Measurements from ENCODE around the gene NUP133. TPM values are rescaled to one million over a fixed set of nuclear protein-coding genes. Genes with fewer than 3 reads are reported as not detected.

Gene NUP133
- total and polyA plus RNA-seq, 4 donors: 12.9 to 57.6 (median 25.3) TPM

- WGBS, 2 donors: 94 to 95% methylated on average over 6 of the region's 6 CpGs
- H3K36me3 ChIP-seq (ENCODE audit: control insufficient read depth in 4 of 4, insufficient read depth in 4 of 4, low read length in 4 of 4): peaks cover 19 to 33% (median 27%) of the 10 kb centered on the region in 4 donors
- H3K9me3 ChIP-seq (ENCODE audit: control insufficient read depth in 4 of 4, insufficient read depth in 3 of 4, low read length in 3 of 4): peaks cover 0 to 2% (median 0%) of the 10 kb centered on the region in 4 donors
- no peak for TF ChIP-seq CTCF (IDR thresholded peaks at IDR 0.05; ENCODE audit: control extremely low read depth, extremely low read depth)
- H3K27me3 ChIP-seq (ENCODE audit: control insufficient read depth in 3 of 3, insufficient read depth in 3 of 3, low read length in 2 of 3): no peaks in the 10 kb centered on the region
- no peak overlapping the region for H3K27ac ChIP-seq (ENCODE audit: low read depth in 1 of 2, low read length in 1 of 2)
- H3K4me3 ChIP-seq: no peak overlapping the region
- H3K4me1 ChIP-seq (ENCODE audit: control insufficient read depth in 5 of 5, insufficient read depth in 5 of 5, low read length in 5 of 5): no peaks in the 10 kb centered on the region
- ATAC-seq (ENCODE audit: insufficient read depth, low FRiP score) (no peak), DNase-seq (no peak)
- H3K9ac ChIP-seq (ENCODE audit: insufficient read depth in 1 of 2, low read length in 2 of 2): no peak overlapping the region
Measured at GRCh38 chr1:229531326-229531725, 23.2 kb upstream of the NUP133 start.

- TF ChIP-seq CTCF (IDR thresholded peaks at IDR 0.05; ENCODE audit: control extremely low read depth, extremely low read depth): no peak
- H3K36me3 ChIP-seq (ENCODE audit: control insufficient read depth in 4 of 4, insufficient read depth in 4 of 4, low read length in 4 of 4): peaks cover 21 to 38% (median 26%) of the 10 kb centered on the region in 4 donors
- DNase-seq (no peak), ATAC-seq (ENCODE audit: insufficient read depth, low FRiP score) (no peak)
- H3K4me3 ChIP-seq: no peak overlapping the region
- no peaks in the 10 kb centered on the region for H3K4me1 ChIP-seq (ENCODE audit: control insufficient read depth in 5 of 5, insufficient read depth in 5 of 5, low read length in 5 of 5)
- WGBS, 2 donors: 95 to 98% methylated on average over 7 of the region's 7 CpGs
- peaks cover 0 to 2% (median 0%) of the 10 kb centered on the region in 4 donors for H3K9me3 ChIP-seq (ENCODE audit: control insufficient read depth in 4 of 4, insufficient read depth in 3 of 4, low read length in 3 of 4)
- H3K27me3 ChIP-seq (ENCODE audit: control insufficient read depth in 3 of 3, insufficient read depth in 3 of 3, low read length in 2 of 3): no peaks in the 10 kb centered on the region
- H3K27ac ChIP-seq (ENCODE audit: low read depth in 1 of 2, low read length in 1 of 2): no peak overlapping the region
- no peak overlapping the region for H3K9ac ChIP-seq (ENCODE audit: insufficient read depth in 1 of 2, low read length in 2 of 2)
Measured at GRCh38 chr1:229529639-229530038, 21.5 kb upstream of the NUP133 start.

GRCh38 chr1:229526695-229527094, 18.6 kb upstream of the NUP133 start:
- no peak overlapping the region for H3K4me3 ChIP-seq
- 98 to 100% methylated on average over 1 of the region's 1 CpG for WGBS, 2 donors
- H3K27me3 ChIP-seq (ENCODE audit: control insufficient read depth in 3 of 3, insufficient read depth in 3 of 3, low read length in 2 of 3): no peaks in the 10 kb centered on the region
- peaks cover 16 to 41% (median 27%) of the 10 kb centered on the region in 4 donors for H3K36me3 ChIP-seq (ENCODE audit: control insufficient read depth in 4 of 4, insufficient read depth in 4 of 4, low read length in 4 of 4)
- H3K4me1 ChIP-seq (ENCODE audit: control insufficient read depth in 5 of 5, insufficient read depth in 5 of 5, low read length in 5 of 5): no peaks in the 10 kb centered on the region
- peaks cover 0 to 2% (median 0%) of the 10 kb centered on the region in 4 donors for H3K9me3 ChIP-seq (ENCODE audit: control insufficient read depth in 4 of 4, insufficient read depth in 3 of 4, low read length in 3 of 4)
- ATAC-seq (ENCODE audit: insufficient read depth, low FRiP score) (no peak), DNase-seq (no peak)
- H3K27ac ChIP-seq (ENCODE audit: low read depth in 1 of 2, low read length in 1 of 2): no peak overlapping the region
- no peak overlapping the region for H3K9ac ChIP-seq (ENCODE audit: insufficient read depth in 1 of 2, low read length in 2 of 2)
- no peak for TF ChIP-seq CTCF (IDR thresholded peaks at IDR 0.05; ENCODE audit: control extremely low read depth, extremely low read depth)

- no peak overlapping the region for H3K4me3 ChIP-seq
- H3K9ac ChIP-seq (ENCODE audit: insufficient read depth in 1 of 2, low read length in 2 of 2): no peak overlapping the region
- H3K36me3 ChIP-seq (ENCODE audit: control insufficient read depth in 4 of 4, insufficient read depth in 4 of 4, low read length in 4 of 4): peaks cover 17 to 30% (median 26%) of the 10 kb centered on the region in 4 donors
- ATAC-seq (ENCODE audit: insufficient read depth, low FRiP score): no peak
- no peak overlapping the region for H3K27ac ChIP-seq (ENCODE audit: low read depth in 1 of 2, low read length in 1 of 2)
- DNase-seq: no peak
- no peaks in the 10 kb centered on the region for H3K9me3 ChIP-seq (ENCODE audit: control insufficient read depth in 4 of 4, insufficient read depth in 3 of 4, low read length in 3 of 4)
- no peaks in the 10 kb centered on the region for H3K27me3 ChIP-seq (ENCODE audit: control insufficient read depth in 3 of 3, insufficient read depth in 3 of 3, low read length in 2 of 3)
- no peaks in the 10 kb centered on the region for H3K4me1 ChIP-seq (ENCODE audit: control insufficient read depth in 5 of 5, insufficient read depth in 5 of 5, low read length in 5 of 5)
- no peak for TF ChIP-seq CTCF (IDR thresholded peaks at IDR 0.05; ENCODE audit: control extremely low read depth, extremely low read depth)
- 94 to 100% methylated on average over 1 of the region's 1 CpG for WGBS, 2 donors
Measured at GRCh38 chr1:229523052-229523451, 14.9 kb upstream of the NUP133 start.
